Measurements from ENCODE around the gene GOLM1.

- TF ChIP-seq CTCF (conservative IDR thresholded peaks at IDR 0.05; ENCODE audit: low read depth, low read length): no peak
- TF ChIP-seq POLR2A (IDR thresholded peaks at IDR 0.05; ENCODE audit: low read depth, low read length): no peak
Observed at GRCh38 chr9:86057491-86057890, 41.9 kb downstream of the GOLM1 start.

All from IMR-90 (cell line).